ENCODE results near the gene SOX8. TPM values are rescaled to one million over a fixed set of nuclear protein-coding genes. Genes with fewer than 3 reads are reported as not detected.

SOX8 gene
- total RNA-seq, 1 donor from 2014 or later, result under 0.01 TPM

DNA sequence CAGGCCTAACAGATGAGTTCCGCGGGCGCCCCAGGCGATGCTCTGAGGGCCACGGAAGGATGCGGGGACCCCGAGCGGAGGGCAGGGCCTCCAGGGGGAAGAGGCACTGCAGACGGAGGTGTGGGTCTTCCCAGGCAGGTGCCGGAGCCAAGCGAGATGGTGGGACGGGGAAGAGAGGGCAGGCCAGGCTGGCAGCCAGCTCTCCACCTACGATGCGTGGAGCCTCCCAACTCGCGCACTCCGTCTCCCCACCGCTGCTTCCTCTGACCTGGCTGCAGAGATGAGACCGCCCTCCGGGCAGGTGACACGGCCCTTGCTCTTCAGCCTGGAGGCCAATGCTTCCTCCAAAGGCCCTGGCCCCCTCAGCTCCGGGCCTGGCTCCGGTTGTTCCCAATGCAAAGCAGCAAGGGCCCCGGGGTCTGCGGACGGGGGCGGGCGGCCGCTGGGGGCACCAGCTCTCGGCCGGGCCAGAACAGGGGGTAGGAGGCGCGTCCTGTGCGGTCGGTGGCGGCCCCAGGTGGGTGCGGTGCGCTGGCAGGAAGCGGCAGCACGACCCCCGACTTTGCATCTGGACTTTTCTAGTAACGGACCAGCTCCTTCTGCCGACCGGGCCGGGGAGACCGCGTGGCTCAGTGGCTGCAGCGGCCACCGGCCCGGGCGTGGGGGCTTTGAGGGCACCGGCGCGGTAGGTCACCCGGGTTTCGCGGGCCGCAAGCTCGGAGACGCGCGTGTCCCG is 1.5 kb upstream of the SOX8 start:
- DNase-seq (ENCODE audit: low read depth) (no peak), FAIRE-seq (no peak)
- Histone ChIP-seq H3K36me3 (ENCODE audit: control insufficient read depth, insufficient read depth, low read length) (no peaks in the 10 kb centered on the region), H3K27me3 (ENCODE audit: control insufficient read depth, insufficient read depth, low read length) (peaks cover 22% of the 10 kb centered on the region), H3K4me3 (ENCODE audit: low read depth, low read length) (no peak overlapping the region)
- no peak for TF ChIP-seq CTCF (IDR thresholded peaks at IDR 0.05; ENCODE audit: insufficient read depth, low read length, severe bottlenecking)

DNA sequence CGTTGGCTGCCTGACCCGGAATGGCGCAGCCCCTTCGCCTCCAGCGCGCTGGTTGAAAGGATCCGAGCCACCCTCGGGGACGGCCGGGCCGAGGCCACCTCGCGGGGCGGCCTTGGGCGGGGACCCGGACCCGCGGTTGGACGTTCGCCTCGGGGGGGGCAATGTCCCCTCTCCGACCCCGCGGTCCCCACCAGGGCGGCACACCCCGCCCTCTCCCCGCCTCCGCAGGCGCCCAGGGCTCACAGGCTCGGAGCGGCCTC is 1.0 kb upstream of the SOX8 start:
- H3K36me3 ChIP-seq (ENCODE audit: control insufficient read depth, insufficient read depth, low read length), result no peaks in the 10 kb centered on the region
- peaks cover 22% of the 10 kb centered on the region for H3K27me3 ChIP-seq (ENCODE audit: control insufficient read depth, insufficient read depth, low read length)
- no peak overlapping the region for H3K4me3 ChIP-seq (ENCODE audit: low read depth, low read length)
- DNase-seq (ENCODE audit: low read depth) (no peak), FAIRE-seq (no peak)
- no peak for TF ChIP-seq CTCF (IDR thresholded peaks at IDR 0.05; ENCODE audit: insufficient read depth, low read length, severe bottlenecking)

DNA sequence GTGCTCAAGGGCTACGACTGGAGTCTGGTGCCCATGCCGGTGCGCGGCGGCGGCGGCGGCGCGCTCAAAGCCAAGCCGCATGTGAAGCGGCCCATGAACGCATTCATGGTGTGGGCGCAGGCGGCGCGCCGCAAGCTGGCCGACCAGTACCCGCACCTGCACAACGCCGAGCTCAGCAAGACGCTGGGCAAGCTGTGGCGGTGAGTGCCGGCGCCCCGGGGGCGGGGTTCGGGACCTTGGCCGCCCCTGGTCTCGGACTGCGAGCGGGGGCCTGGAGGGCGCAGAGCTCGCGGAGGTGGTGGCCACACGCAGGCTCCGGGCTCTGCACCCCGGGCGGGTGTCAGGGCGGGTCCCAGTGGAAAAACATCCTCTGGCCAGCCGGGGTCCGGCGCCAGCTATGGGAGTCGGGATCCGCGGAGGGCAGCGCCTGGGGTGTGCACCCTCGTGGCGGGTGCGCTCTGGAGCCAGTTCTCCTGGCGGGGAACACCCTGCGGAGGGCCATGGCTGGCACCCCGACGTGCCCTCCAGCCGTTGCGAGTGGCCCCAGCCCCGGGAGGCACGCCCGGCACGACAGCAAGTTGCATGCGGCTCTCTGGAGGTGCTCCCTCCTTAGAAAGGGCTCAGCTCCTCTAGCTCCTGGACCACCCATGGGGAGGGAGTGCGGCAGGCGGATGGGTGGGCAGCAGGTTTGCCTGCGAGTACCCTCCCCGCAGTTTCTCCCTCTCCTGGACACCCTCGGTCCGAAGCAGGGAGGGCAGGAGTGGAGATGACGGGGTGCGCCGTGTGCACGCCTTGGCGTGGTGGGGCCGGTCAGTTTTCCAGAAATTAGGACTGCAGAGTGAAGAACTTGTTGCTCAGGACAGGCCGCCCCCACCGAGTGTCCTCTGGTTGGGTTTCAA is 824 bp downstream of the SOX8 start:
- DNase-seq (ENCODE audit: low read depth), result no peak
- Histone ChIP-seq H3K36me3 (ENCODE audit: control insufficient read depth, insufficient read depth, low read length) (no peaks in the 10 kb centered on the region), H3K27me3 (ENCODE audit: control insufficient read depth, insufficient read depth, low read length) (peaks cover 22% of the 10 kb centered on the region), H3K4me3 (ENCODE audit: low read depth, low read length) (no peak overlapping the region)
- no peak for TF ChIP-seq CTCF (IDR thresholded peaks at IDR 0.05; ENCODE audit: insufficient read depth, low read length, severe bottlenecking)
- FAIRE-seq, result no peak

- FAIRE-seq (no peak), DNase-seq (ENCODE audit: low read depth) (no peak)
- H3K36me3 ChIP-seq (ENCODE audit: control insufficient read depth, insufficient read depth, low read length), result no peaks in the 10 kb centered on the region
- H3K27me3 ChIP-seq (ENCODE audit: control insufficient read depth, insufficient read depth, low read length), result peaks cover 22% of the 10 kb centered on the region
- no peak overlapping the region for H3K4me3 ChIP-seq (ENCODE audit: low read depth, low read length)
- no peak for TF ChIP-seq CTCF (IDR thresholded peaks at IDR 0.05; ENCODE audit: insufficient read depth, low read length, severe bottlenecking)
These were observed 1.8 kb downstream of the SOX8 start for GRCh38 chr16:983044-984030.

GRCh38 chr16:984121-984694 is 2.6 kb downstream of the SOX8 start:
- DNase-seq (ENCODE audit: low read depth), result no peak
- TF ChIP-seq CTCF (IDR thresholded peaks at IDR 0.05; ENCODE audit: insufficient read depth, low read length, severe bottlenecking), result no peak
- H3K36me3 ChIP-seq (ENCODE audit: control insufficient read depth, insufficient read depth, low read length), result no peaks in the 10 kb centered on the region
- FAIRE-seq, result no peak
- peaks cover 17% of the 10 kb centered on the region for H3K27me3 ChIP-seq (ENCODE audit: control insufficient read depth, insufficient read depth, low read length)
- H3K4me3 ChIP-seq (ENCODE audit: low read depth, low read length), result no peak overlapping the region

Measured in bronchial epithelial cell (primary cell).